ENCODE data around the gene CPT1C.

- TF ChIP-seq CTCF (IDR thresholded peaks at IDR 0.05): peak in 1 of 6 experiments; percentile 12
- peak in 3 of 4 donors; percentile 64 to 92 (median 84) for TF ChIP-seq POLR2A (IDR thresholded peaks at IDR 0.05)
- no peak for TF ChIP-seq EP300 (IDR thresholded peaks at IDR 0.05)
Observed at GRCh38 chr19:49677231-49677900, 13.6 kb upstream of the CPT1C start, which contains the start of gene PRMT1.

Measured in upper lobe of left lung (tissue), 4 donors.